ENCODE results near the gene EVC2.
"Not testable (repeated sequence)": the region's sequence is repeated elsewhere in the genome, so short reads cannot be mapped to it uniquely, and the experiment has no call there.

The EVC2 gene

GRCh38 chr4:5629542-5629941 is 78.8 kb downstream of the EVC2 start:
- DNase-seq = no peak

- no peak for DNase-seq
These were observed 81.4 kb downstream of the EVC2 start for GRCh38 chr4:5626913-5627312.

- no peak for DNase-seq
These were observed 85.8 kb downstream of the EVC2 start for GRCh38 chr4:5622596-5622995.

- no peak for DNase-seq
These were observed 88.3 kb downstream of the EVC2 start for GRCh38 chr4:5619913-5620625.

GRCh38 chr4:5618051-5618960 is 90.1 kb downstream of the EVC2 start:
- no peak for DNase-seq

- no peak for DNase-seq
These were observed 91.9 kb downstream of the EVC2 start for GRCh38 chr4:5616331-5616950.

GRCh38 chr4:5615496-5616075 is 92.8 kb downstream of the EVC2 start:
- no peak for DNase-seq

- DNase-seq = no peak
These were observed 96.6 kb downstream of the EVC2 start for GRCh38 chr4:5611750-5612149.

GRCh38 chr4:5609306-5610007 is 98.9 kb downstream of the EVC2 start:
- no peak for DNase-seq

GRCh38 chr4:5593828-5594227 is 114.5 kb downstream of the EVC2 start:
- not testable (repeated sequence) for DNase-seq

- DNase-seq = no peak
These were observed 116.1 kb downstream of the EVC2 start for GRCh38 chr4:5592272-5592671.

GRCh38 chr4:5589495-5589894 is 118.9 kb downstream of the EVC2 start:
- no peak for DNase-seq

GRCh38 chr4:5588046-5588445 is 120.3 kb downstream of the EVC2 start:
- no peak for DNase-seq

- DNase-seq = no peak
These were observed 132.4 kb downstream of the EVC2 start for GRCh38 chr4:5575941-5576340.

- no peak for DNase-seq
These were observed 134.0 kb downstream of the EVC2 start for GRCh38 chr4:5574386-5574785.

- no peak for DNase-seq
These were observed 134.4 kb downstream of the EVC2 start for GRCh38 chr4:5573965-5574364.

- no peak for DNase-seq
These were observed 135.6 kb downstream of the EVC2 start for GRCh38 chr4:5572751-5573150.

- no peak for DNase-seq
These were observed 136.2 kb downstream of the EVC2 start for GRCh38 chr4:5572114-5572513.

GRCh38 chr4:5571646-5572045 is 136.7 kb downstream of the EVC2 start:
- no peak for DNase-seq

- DNase-seq = no peak
These were observed 138.9 kb downstream of the EVC2 start for GRCh38 chr4:5569451-5569850.

- no peak for DNase-seq
These were observed 139.4 kb downstream of the EVC2 start for GRCh38 chr4:5568931-5569330.

Data from amygdala (tissue), 56 donors.